Measurements from ENCODE around the gene DHRSX.
"Not testable (repeated sequence)": the region's sequence is repeated elsewhere in the genome, so short reads cannot be mapped to it uniquely, and the experiment has no call there.

DHRSX gene

GRCh38 chrX:2497961-2498780 lies 2.6 kb downstream of the DHRSX start:
- no peak for DNase-seq (ENCODE audit: low read depth)

DNA sequence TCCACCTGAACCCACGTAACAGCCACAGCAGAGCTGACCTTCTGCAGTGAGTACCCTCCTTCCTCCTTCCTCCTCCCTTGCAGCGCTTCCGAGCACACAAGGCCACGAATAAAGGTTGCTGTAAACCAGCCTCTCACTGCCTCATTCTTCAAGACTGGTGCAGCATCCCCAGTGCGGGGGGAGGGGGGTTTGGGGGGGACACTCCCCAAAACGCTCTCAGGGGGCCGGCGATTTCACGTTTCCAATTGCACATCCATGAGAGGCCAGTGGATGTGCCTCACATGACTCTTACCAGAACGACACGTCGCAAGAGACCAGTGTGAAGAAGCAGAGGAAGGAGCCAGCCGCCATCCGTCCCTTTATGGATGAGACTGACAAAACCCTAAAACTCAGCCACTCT lies 5.2 kb downstream of the DHRSX start:
- no peak for DNase-seq (ENCODE audit: low read depth)

- no peak for DNase-seq (ENCODE audit: low read depth)
Observed at GRCh38 chrX:2492531-2493218, 8.1 kb downstream of the DHRSX start.

DNA sequence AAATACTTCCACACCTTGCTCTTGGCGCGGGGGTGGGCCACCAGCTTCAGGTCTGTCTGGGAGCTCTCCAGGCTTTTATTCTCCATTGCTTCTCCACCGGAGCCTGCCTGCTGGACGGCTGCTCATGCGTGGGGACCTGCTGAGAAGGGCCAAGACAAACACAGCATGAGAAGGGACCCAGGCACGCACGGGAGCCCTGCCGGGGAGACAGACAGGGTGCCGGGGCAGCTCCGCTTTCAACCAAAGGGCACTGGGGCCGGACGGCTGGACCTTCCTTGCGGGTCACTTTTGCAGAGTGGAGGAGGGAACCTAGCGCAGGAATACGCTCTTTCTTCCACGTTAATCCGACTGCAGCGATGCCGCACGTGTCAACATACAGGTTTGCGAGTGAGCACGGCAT lies 10.1 kb downstream of the DHRSX start:
- DNase-seq (ENCODE audit: low read depth) = no peak

- no peak for DNase-seq (ENCODE audit: low read depth)
Observed at GRCh38 chrX:2489446-2490445, 11.0 kb downstream of the DHRSX start.

DNA sequence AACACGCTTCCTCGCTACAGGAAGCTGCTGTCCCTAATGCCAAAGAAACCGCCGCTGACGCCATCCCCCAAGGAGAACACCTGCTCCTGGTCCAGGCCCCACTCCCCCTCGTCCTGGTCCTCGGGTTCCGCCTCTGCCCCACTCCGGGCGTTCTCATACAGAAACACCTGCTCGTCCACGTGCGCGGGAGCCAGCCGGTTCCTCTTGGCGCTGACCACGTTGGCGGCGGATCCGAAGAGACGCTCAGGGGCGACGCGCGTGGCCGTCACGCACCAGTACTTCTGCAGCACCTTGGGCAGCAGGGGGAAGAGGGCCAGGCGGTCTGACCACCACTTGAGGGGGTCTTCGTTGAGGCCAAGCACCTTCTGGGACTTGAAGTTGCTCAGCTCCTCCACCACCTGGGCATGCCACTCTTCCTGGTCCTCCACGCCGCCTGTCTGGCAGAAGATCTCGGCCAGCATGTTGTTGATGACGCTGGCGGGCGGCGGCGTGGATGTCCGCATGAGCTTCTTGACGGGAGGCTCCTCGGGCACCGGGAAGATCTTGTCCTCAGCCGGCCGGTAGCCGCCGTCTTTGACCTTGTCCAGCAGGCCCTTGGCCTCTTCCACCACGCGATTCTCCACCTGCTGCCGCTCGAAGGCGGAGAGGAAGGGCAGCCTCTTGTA lies 12.0 kb downstream of the DHRSX start:
- no peak for DNase-seq (ENCODE audit: low read depth)

- no peak for DNase-seq (ENCODE audit: low read depth)
Observed at GRCh38 chrX:2487366-2487765, 13.4 kb downstream of the DHRSX start.

DNA sequence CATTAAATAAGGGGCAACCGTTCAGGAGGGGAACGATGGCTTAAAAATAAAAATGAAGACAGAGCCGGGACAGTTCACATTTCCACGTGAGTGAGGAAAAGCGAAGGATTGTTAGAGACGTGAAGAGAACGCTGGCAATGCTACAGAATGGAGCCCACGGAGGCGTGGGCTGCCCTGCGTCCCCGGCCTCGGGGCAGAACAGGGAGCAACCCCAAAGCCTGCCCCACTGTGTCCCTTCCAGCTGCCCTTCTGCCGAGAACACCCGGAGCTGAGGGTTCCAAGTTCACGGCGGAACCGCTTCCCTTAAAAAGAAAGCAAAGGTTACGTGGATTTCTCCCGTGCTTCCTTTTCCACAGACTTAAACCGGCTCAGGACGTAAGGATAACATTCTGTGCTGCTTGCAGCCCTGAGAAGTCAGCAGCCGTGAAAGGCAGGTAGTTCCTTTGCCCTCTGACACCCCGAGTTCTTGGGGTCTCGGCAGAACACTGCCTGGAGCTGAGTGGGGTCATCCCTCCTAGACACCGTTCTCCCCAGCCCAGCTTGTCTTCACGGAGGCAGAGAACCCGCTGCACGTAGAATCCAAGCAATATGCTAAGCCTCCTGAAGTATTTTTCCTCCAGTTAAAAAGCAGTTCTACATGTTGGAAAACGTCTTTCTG lies 14.2 kb downstream of the DHRSX start:
- DNase-seq (ENCODE audit: low read depth) = no peak

DNA sequence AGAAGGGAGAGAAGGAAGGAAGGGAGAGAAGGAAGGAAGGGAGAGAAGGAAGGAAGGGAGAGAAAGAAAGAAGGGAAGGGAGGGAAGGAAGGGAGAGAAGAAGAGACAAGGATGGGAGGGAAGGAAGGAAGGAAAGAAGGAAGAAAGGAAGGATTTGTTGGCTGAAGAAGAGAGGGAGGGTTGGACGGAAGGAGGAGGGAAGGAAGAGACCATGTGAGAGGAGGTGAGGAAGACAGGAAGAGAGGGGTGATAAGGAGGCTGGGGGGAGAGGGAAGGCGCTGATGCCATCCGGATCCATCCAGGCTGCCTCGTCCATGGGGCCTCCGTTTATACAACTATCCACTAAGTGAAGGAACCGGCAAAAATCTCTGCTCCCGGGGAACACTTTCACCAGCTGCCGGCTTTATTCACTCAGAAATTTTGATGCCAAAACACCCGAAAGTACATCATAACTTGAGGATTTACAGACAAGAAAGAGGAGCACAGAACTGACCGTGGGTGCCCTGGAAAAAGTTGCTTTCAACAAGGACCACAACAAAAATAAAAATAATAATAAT lies 14.9 kb downstream of the DHRSX start:
- peak; percentile 28 for DNase-seq (ENCODE audit: low read depth)

DNA sequence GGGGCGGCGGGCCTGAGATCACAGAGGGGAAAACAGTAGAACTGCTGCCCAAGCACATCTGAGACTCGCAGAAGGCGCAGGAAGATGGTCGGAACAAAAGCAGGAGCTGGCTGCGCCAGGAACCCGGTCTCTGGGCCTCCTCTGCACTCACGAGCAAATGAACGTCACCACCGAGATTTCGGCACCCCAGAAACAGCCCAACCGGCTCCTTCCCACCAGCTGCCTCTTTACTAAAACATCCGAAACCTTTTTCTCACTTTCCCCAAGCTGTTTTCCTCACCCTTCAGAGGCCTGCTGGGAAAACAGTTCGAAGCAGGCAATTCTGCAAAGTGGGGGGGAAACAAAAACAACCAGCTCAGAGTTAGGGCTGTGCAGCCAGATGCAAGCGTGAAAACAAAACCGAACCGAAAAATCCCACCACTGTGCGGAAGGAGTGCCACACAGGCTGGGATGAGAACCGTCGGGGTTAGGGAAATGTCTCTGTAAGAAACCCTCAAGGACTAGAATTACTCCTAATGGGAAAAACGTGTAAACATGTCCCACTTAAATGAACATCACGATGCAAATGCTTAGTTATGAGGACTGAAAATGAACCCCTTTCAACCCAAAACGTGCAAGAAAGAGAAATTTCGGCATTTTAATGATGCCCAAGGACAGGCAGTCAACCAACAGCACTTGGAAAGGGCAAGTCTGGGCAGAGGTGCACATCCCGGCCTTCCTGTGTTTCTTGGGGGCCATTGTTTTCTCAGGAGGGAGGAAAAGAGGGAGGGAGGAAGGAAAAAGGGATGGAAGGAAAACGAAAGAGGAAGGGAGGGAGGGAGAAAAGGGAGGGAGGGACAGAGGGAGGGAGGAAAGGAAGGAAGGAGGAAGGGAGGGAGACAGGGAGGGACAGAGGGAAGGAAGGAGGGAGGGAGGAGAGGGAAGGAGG lies 15.8 kb downstream of the DHRSX start:
- DNase-seq (ENCODE audit: low read depth) = no peak

DNA sequence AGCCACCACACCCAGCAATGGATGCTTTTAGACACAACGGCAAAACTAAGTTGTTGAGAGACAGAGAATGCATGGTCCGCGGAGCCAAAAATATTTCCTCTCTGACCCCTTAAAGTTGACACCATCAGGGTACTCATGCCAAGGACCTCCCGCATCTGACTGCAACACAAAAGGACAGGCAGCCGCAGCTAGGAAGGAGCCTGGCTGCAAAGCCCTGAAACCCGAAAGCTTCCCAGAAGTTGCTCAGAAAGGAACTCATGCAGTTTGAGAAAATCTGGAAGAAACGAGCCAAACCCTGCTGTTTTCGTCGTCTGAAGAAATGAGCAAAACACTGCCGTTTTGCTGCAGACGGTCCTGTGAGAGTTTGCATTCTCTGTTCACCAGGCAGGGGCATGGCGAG lies 16.5 kb downstream of the DHRSX start:
- no peak for DNase-seq (ENCODE audit: low read depth)

DNA sequence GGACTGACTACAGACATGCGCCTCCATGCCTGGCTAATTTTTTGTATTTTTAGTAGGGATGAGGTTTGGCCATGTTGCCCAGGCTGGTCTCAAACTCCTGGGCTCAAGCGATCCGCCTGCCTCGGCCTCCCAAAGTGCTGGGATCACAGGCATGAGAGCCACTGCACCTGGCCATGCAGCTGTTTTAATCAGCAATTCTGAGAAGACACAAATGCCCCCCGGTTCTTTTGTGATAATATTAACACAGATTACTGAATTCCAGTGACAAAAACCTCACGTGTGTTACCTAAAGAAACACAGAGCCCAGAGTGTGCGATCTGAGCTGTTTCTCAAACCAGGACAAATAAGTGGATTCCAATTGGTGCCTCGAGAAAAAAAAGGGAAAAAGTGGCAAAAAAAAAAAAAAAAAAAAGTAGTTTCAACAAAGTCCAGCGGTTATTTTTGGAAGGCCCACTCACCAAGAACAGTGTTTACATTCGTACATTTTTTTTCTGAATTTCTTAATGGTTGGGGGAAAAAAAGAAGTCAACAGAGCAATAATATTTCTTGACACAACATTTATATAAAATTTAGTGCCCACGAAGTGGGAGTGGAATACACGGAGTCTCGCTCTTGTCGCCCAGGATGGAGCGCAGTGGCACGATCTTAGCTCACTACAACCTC lies 17.2 kb downstream of the DHRSX start:
- no peak for DNase-seq (ENCODE audit: low read depth)

DNA sequence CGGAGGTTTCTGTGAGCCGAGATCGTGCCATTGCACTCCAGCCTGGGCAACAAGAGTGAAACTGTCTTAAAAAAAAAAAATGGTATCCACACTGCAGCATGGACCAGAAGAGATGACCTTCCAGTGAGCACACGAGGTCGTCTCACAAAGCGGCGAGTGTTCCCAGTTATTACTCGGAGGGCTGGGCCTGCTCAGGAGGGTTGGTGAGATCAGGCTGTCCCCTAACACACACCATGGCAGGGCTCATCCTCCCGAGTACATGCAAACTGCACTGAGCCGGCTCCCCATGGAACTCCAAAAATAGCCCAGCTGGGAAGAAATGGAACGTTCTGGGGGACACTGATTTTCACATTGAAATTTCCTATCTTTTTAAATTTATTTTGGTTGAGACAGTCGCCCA lies 19.2 kb downstream of the DHRSX start:
- not testable (repeated sequence) for DNase-seq (ENCODE audit: low read depth)

DNA sequence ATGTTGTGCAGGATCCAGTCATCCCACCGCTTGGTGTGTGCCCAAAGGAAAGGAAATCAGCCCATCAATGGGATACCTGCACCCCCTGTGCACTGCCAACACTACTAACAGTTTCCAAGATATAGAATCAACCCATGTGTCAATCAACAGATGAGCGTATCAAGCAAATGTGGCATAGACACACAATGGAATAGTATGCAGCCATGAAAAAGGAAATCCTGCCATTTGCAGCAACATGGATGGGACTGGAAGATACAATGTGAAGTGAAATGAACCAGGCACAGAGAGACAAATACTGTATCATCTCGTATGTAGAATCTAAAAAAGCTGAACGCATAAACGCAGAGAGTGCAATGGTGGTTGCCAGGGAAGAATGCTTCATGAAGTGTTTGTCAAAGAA lies 20.8 kb downstream of the DHRSX start:
- DNase-seq (ENCODE audit: low read depth) = not testable (repeated sequence)

DNA sequence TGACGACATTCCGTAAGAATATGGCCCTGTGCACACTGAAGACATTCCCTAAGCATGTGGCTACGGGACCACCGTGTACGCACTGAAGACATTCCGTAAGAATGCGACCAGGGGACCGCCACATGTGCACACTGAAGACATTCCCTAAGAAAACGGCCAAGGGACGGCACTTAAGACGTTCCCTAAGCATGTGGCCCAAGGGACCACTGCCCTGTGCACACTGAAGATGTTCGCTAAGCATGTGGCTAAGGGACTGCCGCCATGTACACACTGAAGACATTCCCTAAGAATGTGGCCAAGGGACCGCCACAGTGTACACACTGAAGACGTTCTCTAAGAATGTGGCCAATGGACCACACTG lies 21.4 kb downstream of the DHRSX start:
- no peak for DNase-seq (ENCODE audit: low read depth)

GRCh38 chrX:2478546-2479419 lies 22.0 kb downstream of the DHRSX start:
- no peak for DNase-seq (ENCODE audit: low read depth)

GRCh38 chrX:2477313-2477712 lies 23.5 kb downstream of the DHRSX start:
- not testable (repeated sequence) for DNase-seq (ENCODE audit: low read depth)

- DNase-seq (ENCODE audit: low read depth) = no peak
Observed at GRCh38 chrX:2474963-2475726, 25.6 kb downstream of the DHRSX start.
